Spleen (tissue), 7 donors: Measurements from ENCODE around the gene SIVA1.

Experiments
- CTCF ChIP-seq, 11 experiments: fragments of 200-600 bp in 7 of 11; fragments of 450-650 bp in 4 of 11; sonication (generic) in 4 of 11; IDR thresholded peaks in 8 of 11; conservative IDR thresholded peaks in 3 of 11; 1 replicate in 7 of 11; 2 replicates in 4 of 11; pipeline versions ENCODE4 v1.4.0 to v1.8.0; 2016 to 2021; ENCODE audit warnings: antibody characterized with exemption in 11 of 11, inconsistent platforms in 4 of 11, mild to moderate bottlenecking in 1 of 11
- POLR2A ChIP-seq, 3 donors: fragments of 450-650 bp; IDR thresholded peaks; one replicate each; pipeline ENCODE4 v1.5.1; 2017; ENCODE audit warnings: antibody characterized with exemption in 3 of 3, mild to moderate bottlenecking in 1 of 3
- donor health status: DM: no; HTN: no; CAD: no; lungs with moderate emphysema.
- donor health status: DM: no; HTN: no; CAD: no.
- donor health status: DM: no; HTN: no; CAD: no.

DNA sequence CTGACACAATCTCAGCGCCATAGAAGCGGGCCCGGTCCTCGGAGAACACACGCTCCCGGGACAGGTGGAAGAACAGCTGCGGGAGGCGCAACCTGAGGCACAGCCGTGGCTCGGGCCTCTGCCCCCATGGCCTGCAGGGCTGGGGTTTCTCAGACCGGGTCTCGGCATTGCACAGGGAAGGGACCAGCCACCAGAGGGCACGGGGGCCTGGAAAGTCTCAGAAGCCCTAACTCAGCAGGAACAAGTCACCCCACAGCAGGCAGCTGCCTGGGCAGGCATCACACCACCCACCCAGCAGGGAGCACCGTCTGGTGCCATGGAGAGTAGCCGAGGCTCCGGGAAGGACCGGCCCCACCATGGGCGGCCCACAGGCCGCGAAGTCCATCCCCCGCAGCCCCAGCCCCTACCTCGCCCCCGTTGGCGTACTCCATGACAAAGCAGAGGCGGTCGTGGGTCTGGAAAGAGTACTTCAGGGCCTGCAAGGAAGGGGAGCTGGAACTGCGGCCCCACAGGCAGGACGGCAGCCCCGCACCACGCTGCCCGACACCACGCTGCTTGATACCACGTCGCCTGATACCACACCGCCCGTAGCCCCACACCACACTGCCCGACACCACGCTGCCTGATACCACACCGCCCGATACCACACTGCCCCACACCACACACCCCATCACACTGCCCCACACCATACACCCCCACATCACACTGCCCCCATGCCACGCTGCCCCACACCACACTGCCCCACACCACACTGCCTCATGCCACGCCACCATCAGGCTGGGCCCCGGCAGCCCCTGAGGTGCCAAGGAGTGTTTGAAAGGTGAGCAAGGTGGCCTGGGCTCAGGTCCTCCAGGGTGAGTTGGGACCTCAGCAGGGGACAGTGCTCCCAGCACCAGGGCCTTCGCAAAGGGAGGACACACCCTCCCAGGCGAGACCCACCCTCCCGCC is 20.8 kb downstream of the SIVA1 start:
- TF ChIP-seq CTCF (IDR thresholded peaks at IDR 0.05 in 8 of 11, conservative IDR thresholded peaks at IDR 0.05 in 3 of 11) (no peak), POLR2A (IDR thresholded peaks at IDR 0.05) (no peak)
